Parathyroid adenoma (tissue), 2 donors: ENCODE data around the gene MRTFB.
"Not testable (repeated sequence)": the region's sequence is repeated elsewhere in the genome, so short reads cannot be mapped to it uniquely, and the experiment has no call there.

ENCODE experiments used
- H2AFZ ChIP-seq: fragments of 300-600 bp; sonication (generic); one replicate; pipeline ENCODE4 v1.7.0; 2017; ENCODE audit warnings: antibody characterized with exemption, mild to moderate bottlenecking
- H3K27ac ChIP-seq: fragments of 300-600 bp; sonication (generic); one replicate; pipeline ENCODE4 v1.7.0; 2017
- H3K27me3 ChIP-seq: fragments of 300-600 bp; sonication (generic); one replicate; pipeline ENCODE4 v1.7.0; 2017; ENCODE audit warnings: low read length; ENCODE audit not compliant: control insufficient read depth, insufficient read depth
- H3K36me3 ChIP-seq: fragments of 300-600 bp; sonication (generic); one replicate; pipeline ENCODE4 v1.7.0; 2017; ENCODE audit warnings: low read length; ENCODE audit not compliant: control insufficient read depth, insufficient read depth
- H3K4me1 ChIP-seq: fragments of 300-600 bp; sonication (generic); one replicate; pipeline ENCODE4 v1.7.0; 2017; ENCODE audit warnings: control low read depth
- H3K4me2 ChIP-seq: fragments of 300-600 bp; sonication (generic); one replicate; pipeline ENCODE4 v1.7.0; 2017; ENCODE audit warnings: low read length
- H3K4me3 ChIP-seq: fragments of 300-600 bp; sonication (generic); one replicate; pipeline ENCODE4 v1.7.0; 2017; ENCODE audit warnings: low read depth, low read length
- H3K79me2 ChIP-seq: fragments of 300-600 bp; sonication (generic); one replicate; pipeline ENCODE4 v1.7.0; 2017; ENCODE audit warnings: control low read depth
- H3K9ac ChIP-seq: fragments of 300-600 bp; sonication (generic); one replicate; pipeline ENCODE4 v1.7.0; 2017; ENCODE audit warnings: mild to moderate bottlenecking
- H3K9me3 ChIP-seq: fragments of 300-600 bp; sonication (generic); one replicate; pipeline ENCODE4 v1.7.0; 2017; ENCODE audit warnings: low read length; ENCODE audit not compliant: control insufficient read depth
- CTCF ChIP-seq: fragments of 300-600 bp; sonication (generic); IDR thresholded peaks from one replicate; pipeline ENCODE4 v1.7.0; 2017; ENCODE audit warnings: antibody characterized with exemption, mild to moderate bottlenecking
- donor health status: primary hyperparathyroidism.

Gene MRTFB

GRCh38 chr16:14070877-14071575 lies at the start of gene MRTFB:
MRTFB (plus strand) TSS chr16:14071319; CDS start chr16:14140607, 69,288 bp downstream.
- no peaks in the 10 kb centered on the region for H3K27me3 ChIP-seq
- H3K4me1 ChIP-seq = peaks cover 8% of the 10 kb centered on the region
- H3K4me2 ChIP-seq = peak within 1 kb of the TSS; percentile 96
- H3K4me3 ChIP-seq = peak within 1 kb of the TSS; percentile 84
- no peak for TF ChIP-seq CTCF
- H3K36me3 ChIP-seq = no peaks in the 10 kb centered on the region
- peak within 1 kb of the TSS; percentile 98 for H2AFZ ChIP-seq
- peak within 1 kb of the TSS; percentile 90 for H3K9ac ChIP-seq
- H3K9me3 ChIP-seq = no peaks in the 10 kb centered on the region
- peak within 1 kb of the TSS; percentile 89 for H3K27ac ChIP-seq
- H3K79me2 ChIP-seq = peaks cover 7% of the 10 kb centered on the region

GRCh38 chr16:14023526-14023925 lies 47.6 kb upstream of the MRTFB start:
- not testable (repeated sequence) for H3K9me3 ChIP-seq, H3K79me2 ChIP-seq, H3K27ac ChIP-seq, H3K4me1 ChIP-seq, H3K9ac ChIP-seq, H3K27me3 ChIP-seq, H3K36me3 ChIP-seq, H2AFZ ChIP-seq, H3K4me2 ChIP-seq, H3K4me3 ChIP-seq

GRCh38 chr16:14024283-14024682 lies 46.8 kb upstream of the MRTFB start:
- H2AFZ ChIP-seq = no peak overlapping the region
- H3K27ac ChIP-seq = no peak overlapping the region
- H3K9ac ChIP-seq = no peak overlapping the region
- H3K36me3 ChIP-seq = no peaks in the 10 kb centered on the region
- H3K4me3 ChIP-seq = no peak overlapping the region
- no peak for TF ChIP-seq CTCF
- no peaks in the 10 kb centered on the region for H3K9me3 ChIP-seq
- H3K4me1 ChIP-seq = no peaks in the 10 kb centered on the region
- H3K79me2 ChIP-seq = no peaks in the 10 kb centered on the region
- H3K4me2 ChIP-seq = no peak overlapping the region
- H3K27me3 ChIP-seq = no peaks in the 10 kb centered on the region

- Histone ChIP-seq H3K79me2 (no peaks in the 10 kb centered on the region), H3K27ac (no peak overlapping the region), H3K27me3 (no peaks in the 10 kb centered on the region), H3K36me3 (no peaks in the 10 kb centered on the region), H3K4me2 (no peak overlapping the region), H3K9me3 (no peaks in the 10 kb centered on the region), H3K4me3 (no peak overlapping the region), H2AFZ (no peak overlapping the region), H3K4me1 (peaks cover 8% of the 10 kb centered on the region), H3K9ac (no peak overlapping the region)
- no peak for TF ChIP-seq CTCF
Measured at GRCh38 chr16:14026572-14027285, 44.4 kb upstream of the MRTFB start.

- peaks cover 8% of the 10 kb centered on the region for H3K4me1 ChIP-seq
- H3K4me2 ChIP-seq = no peak overlapping the region
- H2AFZ ChIP-seq = no peak overlapping the region
- H3K27me3 ChIP-seq = no peaks in the 10 kb centered on the region
- H3K4me3 ChIP-seq = no peak overlapping the region
- no peak overlapping the region for H3K27ac ChIP-seq
- H3K79me2 ChIP-seq = no peaks in the 10 kb centered on the region
- no peak overlapping the region for H3K9ac ChIP-seq
- no peaks in the 10 kb centered on the region for H3K36me3 ChIP-seq
- no peak for TF ChIP-seq CTCF
- H3K9me3 ChIP-seq = no peaks in the 10 kb centered on the region
Measured at GRCh38 chr16:14028202-14028601, 42.9 kb upstream of the MRTFB start.
